Panc1 (cell line): ENCODE measurements around the gene TBC1D22A.

Source experiments
- POLR2AphosphoS5 ChIP-seq: IDR thresholded peaks from 2 replicates; pipeline ENCODE4 v1.6.1; 2012; ENCODE audit warnings: mild to moderate bottlenecking, low read depth, low read length, moderate library complexity
- TF ChIP-seq, protein P1 (sequence below): fragments of 450-650 bp; IDR thresholded peaks from 2 replicates; pipeline ENCODE4 v1.5.1; 2017; ENCODE audit warnings: mild to moderate bottlenecking

- TF ChIP-seq POLR2AphosphoS5, result no peak
- TF ChIP-seq, protein P1, sequence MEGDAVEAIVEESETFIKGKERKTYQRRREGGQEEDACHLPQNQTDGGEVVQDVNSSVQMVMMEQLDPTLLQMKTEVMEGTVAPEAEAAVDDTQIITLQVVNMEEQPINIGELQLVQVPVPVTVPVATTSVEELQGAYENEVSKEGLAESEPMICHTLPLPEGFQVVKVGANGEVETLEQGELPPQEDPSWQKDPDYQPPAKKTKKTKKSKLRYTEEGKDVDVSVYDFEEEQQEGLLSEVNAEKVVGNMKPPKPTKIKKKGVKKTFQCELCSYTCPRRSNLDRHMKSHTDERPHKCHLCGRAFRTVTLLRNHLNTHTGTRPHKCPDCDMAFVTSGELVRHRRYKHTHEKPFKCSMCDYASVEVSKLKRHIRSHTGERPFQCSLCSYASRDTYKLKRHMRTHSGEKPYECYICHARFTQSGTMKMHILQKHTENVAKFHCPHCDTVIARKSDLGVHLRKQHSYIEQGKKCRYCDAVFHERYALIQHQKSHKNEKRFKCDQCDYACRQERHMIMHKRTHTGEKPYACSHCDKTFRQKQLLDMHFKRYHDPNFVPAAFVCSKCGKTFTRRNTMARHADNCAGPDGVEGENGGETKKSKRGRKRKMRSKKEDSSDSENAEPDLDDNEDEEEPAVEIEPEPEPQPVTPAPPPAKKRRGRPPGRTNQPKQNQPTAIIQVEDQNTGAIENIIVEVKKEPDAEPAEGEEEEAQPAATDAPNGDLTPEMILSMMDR, result no peak
These were observed 245.9 kb downstream of the TBC1D22A start for GRCh38 chr22:47008208-47008885.
